ENCODE data around the gene EPSTI1.

The EPSTI1 gene

GRCh38 chr13:43020794-43021193 is 28.8 kb upstream of the EPSTI1 start:
- Mint-ChIP-seq H3K9me3 (no peaks in the 10 kb centered on the region), H3K4me3 (no peak overlapping the region), H3K27ac (no peak overlapping the region), H3K36me3 (ENCODE audit: low read depth) (peaks cover 9% of the 10 kb centered on the region), H3K4me1 (ENCODE audit: low read depth) (peaks cover 26% of the 10 kb centered on the region), H3K27me3 (no peaks in the 10 kb centered on the region)
- intact Hi-C loops (cut with micrococcal nuclease): no loop called here

- intact Hi-C loops (cut with micrococcal nuclease): no loop called here
- H3K27ac Mint-ChIP-seq: no peak overlapping the region
- no peaks in the 10 kb centered on the region for H3K9me3 Mint-ChIP-seq
Observed at GRCh38 chr13:43019811-43020210, 27.8 kb upstream of the EPSTI1 start.

GRCh38 chr13:43016226-43016625 is 24.2 kb upstream of the EPSTI1 start:
- H3K27ac Mint-ChIP-seq: no peak overlapping the region
- H3K4me1 Mint-ChIP-seq (ENCODE audit: low read depth): no peaks in the 10 kb centered on the region
- no peaks in the 10 kb centered on the region for H3K27me3 Mint-ChIP-seq

More at GRCh38 chr13:43019811-43020210, 27.8 kb upstream of the EPSTI1 start:
- Mint-ChIP-seq H3K27me3 (no peaks in the 10 kb centered on the region), H3K36me3 (ENCODE audit: low read depth) (peaks cover 9% of the 10 kb centered on the region), H3K4me3 (no peak overlapping the region), H3K4me1 (ENCODE audit: low read depth) (peaks cover 18% of the 10 kb centered on the region)

GRCh38 chr13:43014162-43014561 is 22.1 kb upstream of the EPSTI1 start:
- no peaks in the 10 kb centered on the region for H3K4me1 Mint-ChIP-seq (ENCODE audit: low read depth)
- H3K9me3 Mint-ChIP-seq: no peaks in the 10 kb centered on the region
- no peaks in the 10 kb centered on the region for H3K36me3 Mint-ChIP-seq (ENCODE audit: low read depth)
- no peak overlapping the region for H3K4me3 Mint-ChIP-seq
- intact Hi-C loops (cut with micrococcal nuclease): no loop called here
- H3K27ac Mint-ChIP-seq: no peak overlapping the region
- no peaks in the 10 kb centered on the region for H3K27me3 Mint-ChIP-seq

More at GRCh38 chr13:43016226-43016625, 24.2 kb upstream of the EPSTI1 start:
- H3K4me3 Mint-ChIP-seq: no peak overlapping the region
- no peaks in the 10 kb centered on the region for H3K36me3 Mint-ChIP-seq (ENCODE audit: low read depth)
- intact Hi-C loops (cut with micrococcal nuclease): no loop called here
- H3K9me3 Mint-ChIP-seq: no peaks in the 10 kb centered on the region

GRCh38 chr13:43009506-43009905 is 17.5 kb upstream of the EPSTI1 start:
- no peaks in the 10 kb centered on the region for H3K36me3 Mint-ChIP-seq (ENCODE audit: low read depth)
- intact Hi-C loops (cut with micrococcal nuclease): no loop called here
- no peaks in the 10 kb centered on the region for H3K9me3 Mint-ChIP-seq
- H3K4me1 Mint-ChIP-seq (ENCODE audit: low read depth): peaks cover 9% of the 10 kb centered on the region
- H3K27me3 Mint-ChIP-seq: no peaks in the 10 kb centered on the region
- no peak overlapping the region for H3K27ac Mint-ChIP-seq
- H3K4me3 Mint-ChIP-seq: no peak overlapping the region

- Mint-ChIP-seq H3K27ac (no peak overlapping the region), H3K36me3 (ENCODE audit: low read depth) (no peaks in the 10 kb centered on the region), H3K4me1 (ENCODE audit: low read depth) (peaks cover 9% of the 10 kb centered on the region), H3K27me3 (no peaks in the 10 kb centered on the region), H3K9me3 (no peaks in the 10 kb centered on the region), H3K4me3 (no peak overlapping the region)
- intact Hi-C loops (cut with micrococcal nuclease): no loop called here
Observed at GRCh38 chr13:43008596-43008995, 16.6 kb upstream of the EPSTI1 start.

- peak overlapping the region; percentile 16 for H3K27ac Mint-ChIP-seq
- H3K4me1 Mint-ChIP-seq (ENCODE audit: low read depth): peaks cover 9% of the 10 kb centered on the region
- H3K4me3 Mint-ChIP-seq: no peak overlapping the region
- H3K27me3 Mint-ChIP-seq: no peaks in the 10 kb centered on the region
- intact Hi-C loops (cut with micrococcal nuclease): no loop called here
- H3K36me3 Mint-ChIP-seq (ENCODE audit: low read depth): no peaks in the 10 kb centered on the region
- no peaks in the 10 kb centered on the region for H3K9me3 Mint-ChIP-seq
Observed at GRCh38 chr13:43006893-43007631, 15.0 kb upstream of the EPSTI1 start.

- H3K36me3 Mint-ChIP-seq (ENCODE audit: low read depth): no peaks in the 10 kb centered on the region
- no peak overlapping the region for H3K4me3 Mint-ChIP-seq
- H3K4me1 Mint-ChIP-seq (ENCODE audit: low read depth): peaks cover 9% of the 10 kb centered on the region
- intact Hi-C loops (cut with micrococcal nuclease): no loop called here
- no peaks in the 10 kb centered on the region for H3K9me3 Mint-ChIP-seq
- no peaks in the 10 kb centered on the region for H3K27me3 Mint-ChIP-seq
- H3K27ac Mint-ChIP-seq: no peak overlapping the region
Observed at GRCh38 chr13:43005460-43006236, 13.6 kb upstream of the EPSTI1 start.

GRCh38 chr13:43003729-43004128 is 11.7 kb upstream of the EPSTI1 start:
- no peaks in the 10 kb centered on the region for H3K9me3 Mint-ChIP-seq
- no peak overlapping the region for H3K4me3 Mint-ChIP-seq
- H3K27ac Mint-ChIP-seq: no peak overlapping the region
- intact Hi-C loops (cut with micrococcal nuclease): no loop called here
- H3K27me3 Mint-ChIP-seq: no peaks in the 10 kb centered on the region
- peaks cover 9% of the 10 kb centered on the region for H3K4me1 Mint-ChIP-seq (ENCODE audit: low read depth)
- H3K36me3 Mint-ChIP-seq (ENCODE audit: low read depth): no peaks in the 10 kb centered on the region

GRCh38 chr13:43003010-43003409 is 11.0 kb upstream of the EPSTI1 start:
- Mint-ChIP-seq H3K9me3 (no peaks in the 10 kb centered on the region), H3K27me3 (no peaks in the 10 kb centered on the region), H3K27ac (no peak overlapping the region), H3K4me1 (ENCODE audit: low read depth) (peaks cover 9% of the 10 kb centered on the region), H3K36me3 (ENCODE audit: low read depth) (no peaks in the 10 kb centered on the region), H3K4me3 (no peak overlapping the region)
- intact Hi-C loops (cut with micrococcal nuclease): no loop called here

GRCh38 chr13:43002021-43002420 is 10.0 kb upstream of the EPSTI1 start:
- intact Hi-C loops (cut with micrococcal nuclease): no loop called here
- no peaks in the 10 kb centered on the region for H3K27me3 Mint-ChIP-seq
- peaks cover 6% of the 10 kb centered on the region for H3K4me1 Mint-ChIP-seq (ENCODE audit: low read depth)
- no peak overlapping the region for H3K4me3 Mint-ChIP-seq
- H3K9me3 Mint-ChIP-seq: no peaks in the 10 kb centered on the region
- H3K36me3 Mint-ChIP-seq (ENCODE audit: low read depth): no peaks in the 10 kb centered on the region
- H3K27ac Mint-ChIP-seq: no peak overlapping the region

GRCh38 chr13:43000676-43001075 is 8.6 kb upstream of the EPSTI1 start:
- Mint-ChIP-seq H3K36me3 (ENCODE audit: low read depth) (no peaks in the 10 kb centered on the region), H3K4me3 (no peak overlapping the region), H3K27ac (no peak overlapping the region), H3K9me3 (no peaks in the 10 kb centered on the region), H3K27me3 (no peaks in the 10 kb centered on the region), H3K4me1 (ENCODE audit: low read depth) (peaks cover 10% of the 10 kb centered on the region)
- intact Hi-C loops (cut with micrococcal nuclease): no loop called here

GRCh38 chr13:42999491-42999890 is 7.5 kb upstream of the EPSTI1 start:
- Mint-ChIP-seq H3K36me3 (ENCODE audit: low read depth) (no peaks in the 10 kb centered on the region), H3K4me1 (ENCODE audit: low read depth) (peaks cover 15% of the 10 kb centered on the region), H3K9me3 (no peaks in the 10 kb centered on the region), H3K27me3 (no peaks in the 10 kb centered on the region), H3K4me3 (no peak overlapping the region), H3K27ac (no peak overlapping the region)
- intact Hi-C loops (cut with micrococcal nuclease): no loop called here

- Mint-ChIP-seq H3K4me1 (ENCODE audit: low read depth) (peaks cover 23% of the 10 kb centered on the region), H3K4me3 (no peak overlapping the region), H3K27me3 (no peaks in the 10 kb centered on the region), H3K27ac (no peak overlapping the region), H3K9me3 (no peaks in the 10 kb centered on the region), H3K36me3 (ENCODE audit: low read depth) (no peaks in the 10 kb centered on the region)
- intact Hi-C loops (cut with micrococcal nuclease): no loop called here
Observed at GRCh38 chr13:42997381-42997780, 5.3 kb upstream of the EPSTI1 start.

Measured in dendritic cell treated with granulocyte-macrophage colony-stimulating factor and Interleukin-4, amounts not matched to agents 40 ng/mL and 50 ng/mL, for 4 days (primary cell).